ENCODE data around the gene ZNF609. TPM values are rescaled to one million over a fixed set of nuclear protein-coding genes. Genes with fewer than 3 reads are reported as not detected.

Gene ZNF609
- total RNA-seq, 2 donors from 2014 or later = 52.3 to 54.8 TPM

- Mint-ChIP-seq H3K9me3 (no peaks in the 10 kb centered on the region), H3K27ac (no peak overlapping the region), H3K36me3 (ENCODE audit: low read depth) (peaks cover 23% of the 10 kb centered on the region), H3K4me1 (peaks cover 7% of the 10 kb centered on the region), H3K27me3 (ENCODE audit: insufficient read depth) (no peaks in the 10 kb centered on the region), H3K4me3 (no peak overlapping the region)
- no peak for TF ChIP-seq CTCF (conservative IDR thresholded peaks at IDR 0.05)
- 94 to 100% methylated on average over 1 of the region's 1 CpG for WGBS, 2 experiments (ENCODE audit: insufficient coverage in 1 of 2, insufficient read length in 1 of 2)
- DNase-seq = no peak
- Histone ChIP-seq H3K9ac (ENCODE audit: extremely low read depth, low read length, poor library complexity, severe bottlenecking) (no peak overlapping the region), H3K36me3 (ENCODE audit: control insufficient read depth, insufficient read depth, low read length) (peaks cover 11% of the 10 kb centered on the region), H3K27ac (ENCODE audit: low read depth, low read length) (no peak overlapping the region), H3K4me3 (ENCODE audit: low read length) (no peak overlapping the region), H3K9me3 (ENCODE audit: control insufficient read depth, low read length) (no peaks in the 10 kb centered on the region), H3K4me1 (ENCODE audit: control insufficient read depth, insufficient read depth, low read length) (no peaks in the 10 kb centered on the region), H3K27me3 (ENCODE audit: control insufficient read depth, insufficient read depth, low read length, poor library complexity, severe bottlenecking) (no peaks in the 10 kb centered on the region)
These were observed 204.8 kb downstream of the ZNF609 start for GRCh38 chr15:64665179-64665578.

DNA sequence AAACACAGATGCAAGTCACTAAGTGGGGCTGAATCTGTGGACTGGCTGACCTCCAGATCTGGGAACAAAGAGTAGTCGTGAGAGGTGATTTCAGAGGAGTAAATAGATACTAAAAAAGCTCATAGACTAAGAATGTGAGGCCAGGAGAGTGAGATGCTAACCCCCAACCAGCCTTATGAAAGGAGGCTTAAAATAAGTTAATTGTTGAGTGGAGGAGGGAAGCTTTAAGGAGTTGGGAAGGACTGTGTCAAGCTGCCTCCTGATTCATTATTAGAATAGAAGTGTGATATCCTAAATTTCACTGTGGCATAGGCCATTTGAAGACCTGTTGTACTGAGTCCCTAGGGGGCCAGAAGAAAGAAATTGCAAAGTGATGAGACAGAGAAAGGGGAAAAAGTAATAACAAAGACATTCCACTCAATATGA, 207.4 kb downstream of the ZNF609 start:
- Histone ChIP-seq H3K27ac (ENCODE audit: low read depth, low read length) (peak overlapping the region; percentile 57), H3K4me1 (ENCODE audit: control insufficient read depth, insufficient read depth, low read length) (no peaks in the 10 kb centered on the region), H3K9me3 (ENCODE audit: control insufficient read depth, low read length) (no peaks in the 10 kb centered on the region), H3K36me3 (ENCODE audit: control insufficient read depth, insufficient read depth, low read length) (peaks cover 6% of the 10 kb centered on the region), H3K9ac (ENCODE audit: extremely low read depth, low read length, poor library complexity, severe bottlenecking) (no peak overlapping the region), H3K4me3 (ENCODE audit: low read length) (no peak overlapping the region), H3K27me3 (ENCODE audit: control insufficient read depth, insufficient read depth, low read length, poor library complexity, severe bottlenecking) (no peaks in the 10 kb centered on the region)
- WGBS, 2 experiments (ENCODE audit: insufficient coverage in 1 of 2, insufficient read length in 1 of 2) = 55 to 56% methylated on average over 1 of the region's 1 CpG
- Mint-ChIP-seq H3K4me1 (peaks cover 7% of the 10 kb centered on the region), H3K4me3 (no peak overlapping the region), H3K27ac (peak overlapping the region; percentile 59), H3K9me3 (no peaks in the 10 kb centered on the region), H3K36me3 (ENCODE audit: low read depth) (peaks cover 22% of the 10 kb centered on the region), H3K27me3 (ENCODE audit: insufficient read depth) (no peaks in the 10 kb centered on the region)
- no peak for DNase-seq
- no peak for TF ChIP-seq CTCF (conservative IDR thresholded peaks at IDR 0.05)

- H3K9me3 Mint-ChIP-seq = no peaks in the 10 kb centered on the region
- H3K4me1 ChIP-seq (ENCODE audit: control insufficient read depth, insufficient read depth, low read length) = no peaks in the 10 kb centered on the region
- DNase-seq = no peak
- no peaks in the 10 kb centered on the region for H3K27me3 Mint-ChIP-seq (ENCODE audit: insufficient read depth)
- H3K27me3 ChIP-seq (ENCODE audit: control insufficient read depth, insufficient read depth, low read length, poor library complexity, severe bottlenecking) = no peaks in the 10 kb centered on the region
- H3K27ac Mint-ChIP-seq = no peak overlapping the region
- H3K9me3 ChIP-seq (ENCODE audit: control insufficient read depth, low read length) = no peaks in the 10 kb centered on the region
- H3K36me3 Mint-ChIP-seq (ENCODE audit: low read depth) = peaks cover 61% of the 10 kb centered on the region
- TF ChIP-seq CTCF (conservative IDR thresholded peaks at IDR 0.05) = no peak
- H3K36me3 ChIP-seq (ENCODE audit: control insufficient read depth, insufficient read depth, low read length) = peaks cover 51% of the 10 kb centered on the region
- no peak overlapping the region for H3K9ac ChIP-seq (ENCODE audit: extremely low read depth, low read length, poor library complexity, severe bottlenecking)
- H3K4me3 ChIP-seq (ENCODE audit: low read length) = no peak overlapping the region
- H3K4me1 Mint-ChIP-seq = no peaks in the 10 kb centered on the region
- WGBS, 2 experiments (ENCODE audit: insufficient coverage in 1 of 2, insufficient read length in 1 of 2) = 92 to 95% methylated on average over 10 to 12 of the region's 12 CpGs
- no peak overlapping the region for H3K4me3 Mint-ChIP-seq
- H3K27ac ChIP-seq (ENCODE audit: low read depth, low read length) = no peak overlapping the region
These were observed 213.5 kb downstream of the ZNF609 start for GRCh38 chr15:64673866-64674265.
